Fibroblast of pulmonary artery (primary cell): ENCODE measurements around the gene AFP.

Experiments used
- DNase-seq: peaks from one replicate; pipeline ENCODE4 v3.0.0-alpha.2; 2010; ENCODE audit warnings: low read depth
- H3K4me3 ChIP-seq: replicated peaks from 2 replicates; pipeline ENCODE4 v1.5.1; 2011; ENCODE audit warnings: low read depth, mild to moderate bottlenecking, control low read depth, low read length, moderate library complexity
- TF ChIP-seq, protein P1 (sequence below): IDR thresholded peaks from 2 replicates; pipeline ENCODE4 v1.5.1; 2011; ENCODE audit warnings: mild to moderate bottlenecking, control low read depth, low read length, inconsistent platforms; ENCODE audit errors: missing control alignments

AFP gene

GRCh38 chr4:73487233-73487632, 51.2 kb downstream of the AFP start:
- DNase-seq = no peak
- TF ChIP-seq, protein P1, sequence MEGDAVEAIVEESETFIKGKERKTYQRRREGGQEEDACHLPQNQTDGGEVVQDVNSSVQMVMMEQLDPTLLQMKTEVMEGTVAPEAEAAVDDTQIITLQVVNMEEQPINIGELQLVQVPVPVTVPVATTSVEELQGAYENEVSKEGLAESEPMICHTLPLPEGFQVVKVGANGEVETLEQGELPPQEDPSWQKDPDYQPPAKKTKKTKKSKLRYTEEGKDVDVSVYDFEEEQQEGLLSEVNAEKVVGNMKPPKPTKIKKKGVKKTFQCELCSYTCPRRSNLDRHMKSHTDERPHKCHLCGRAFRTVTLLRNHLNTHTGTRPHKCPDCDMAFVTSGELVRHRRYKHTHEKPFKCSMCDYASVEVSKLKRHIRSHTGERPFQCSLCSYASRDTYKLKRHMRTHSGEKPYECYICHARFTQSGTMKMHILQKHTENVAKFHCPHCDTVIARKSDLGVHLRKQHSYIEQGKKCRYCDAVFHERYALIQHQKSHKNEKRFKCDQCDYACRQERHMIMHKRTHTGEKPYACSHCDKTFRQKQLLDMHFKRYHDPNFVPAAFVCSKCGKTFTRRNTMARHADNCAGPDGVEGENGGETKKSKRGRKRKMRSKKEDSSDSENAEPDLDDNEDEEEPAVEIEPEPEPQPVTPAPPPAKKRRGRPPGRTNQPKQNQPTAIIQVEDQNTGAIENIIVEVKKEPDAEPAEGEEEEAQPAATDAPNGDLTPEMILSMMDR = no peak
- H3K4me3 ChIP-seq = no peak overlapping the region

DNA sequence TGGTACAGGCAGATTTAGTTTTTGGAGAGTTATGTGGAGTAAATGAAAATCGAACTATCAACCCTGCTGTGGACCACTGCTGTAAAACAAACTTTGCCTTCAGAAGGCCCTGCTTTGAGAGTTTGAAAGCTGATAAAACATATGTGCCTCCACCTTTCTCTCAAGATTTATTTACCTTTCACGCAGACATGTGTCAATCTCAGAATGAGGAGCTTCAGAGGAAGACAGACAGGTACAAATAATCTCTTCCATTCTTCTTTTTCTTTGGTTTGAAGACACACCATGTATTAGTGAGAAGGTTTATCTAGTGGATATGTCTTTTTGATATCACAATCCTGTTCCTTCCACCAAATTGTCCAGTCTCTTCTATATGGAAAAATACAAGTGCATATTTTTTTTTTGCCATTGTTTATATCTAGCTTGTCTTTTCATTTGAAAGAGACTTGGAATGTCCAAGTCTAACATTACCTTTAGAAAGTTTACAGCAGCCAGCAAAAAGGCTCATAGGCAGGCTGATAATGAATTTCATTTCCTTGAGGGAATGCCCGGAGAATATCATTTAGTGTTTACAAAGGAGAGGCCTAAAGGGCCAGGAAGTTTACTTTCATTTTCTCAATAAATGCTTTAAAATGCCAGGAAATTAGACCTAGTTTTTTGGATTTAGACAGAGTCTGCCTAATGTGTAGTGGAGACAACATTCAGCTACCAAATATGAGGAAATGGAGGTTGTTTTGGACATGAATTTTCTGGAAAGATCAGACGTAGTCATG, 64.2 kb downstream of the AFP start:
- TF ChIP-seq, protein P1 = no peak
- no peak overlapping the region for H3K4me3 ChIP-seq
- peak; percentile 18 for DNase-seq

GRCh38 chr4:73501664-73502265, 65.7 kb downstream of the AFP start:
- no peak overlapping the region for H3K4me3 ChIP-seq
- TF ChIP-seq, protein P1 = no peak
- DNase-seq = no peak

GRCh38 chr4:73505567-73505966, 69.5 kb downstream of the AFP start:
- DNase-seq = no peak
- H3K4me3 ChIP-seq = no peak overlapping the region
- TF ChIP-seq, protein P1 = no peak
